Measurements from ENCODE around the gene PDCD4.

PDCD4 gene

DNA sequence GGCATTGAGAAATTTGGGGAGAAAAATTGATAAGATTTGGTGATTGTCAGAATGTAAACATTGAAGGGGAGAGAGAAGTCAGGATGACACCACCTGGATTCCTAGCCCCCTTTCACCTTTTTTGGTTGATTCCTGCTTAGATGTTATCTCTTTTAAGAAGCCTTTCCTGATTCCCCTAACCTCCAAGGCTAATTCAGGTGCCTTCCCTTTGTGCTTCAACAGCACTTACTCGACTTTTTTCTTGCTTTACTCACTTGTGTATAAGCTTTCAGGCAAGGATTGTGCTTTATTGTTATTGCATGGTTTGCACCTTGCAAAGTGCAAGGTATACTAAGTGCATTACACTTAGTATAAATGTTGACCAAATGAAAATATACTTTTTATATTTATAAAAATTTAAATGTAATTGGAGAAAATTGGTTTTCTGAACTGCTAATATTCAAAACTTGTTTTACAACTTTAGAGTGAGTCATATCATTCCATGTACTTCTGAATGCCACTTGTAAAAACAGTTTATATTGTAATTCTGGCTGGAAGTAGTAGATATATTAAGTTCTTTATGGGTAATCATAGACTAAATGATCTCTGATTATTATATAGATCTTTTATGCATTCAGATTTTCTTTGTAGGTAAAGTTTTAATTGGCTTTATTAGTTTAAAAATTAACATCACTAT lies 60.9 kb downstream of the PDCD4 start:
- no peak for DNase-seq (ENCODE audit: low read depth)
- TF ChIP-seq, protein P1, sequence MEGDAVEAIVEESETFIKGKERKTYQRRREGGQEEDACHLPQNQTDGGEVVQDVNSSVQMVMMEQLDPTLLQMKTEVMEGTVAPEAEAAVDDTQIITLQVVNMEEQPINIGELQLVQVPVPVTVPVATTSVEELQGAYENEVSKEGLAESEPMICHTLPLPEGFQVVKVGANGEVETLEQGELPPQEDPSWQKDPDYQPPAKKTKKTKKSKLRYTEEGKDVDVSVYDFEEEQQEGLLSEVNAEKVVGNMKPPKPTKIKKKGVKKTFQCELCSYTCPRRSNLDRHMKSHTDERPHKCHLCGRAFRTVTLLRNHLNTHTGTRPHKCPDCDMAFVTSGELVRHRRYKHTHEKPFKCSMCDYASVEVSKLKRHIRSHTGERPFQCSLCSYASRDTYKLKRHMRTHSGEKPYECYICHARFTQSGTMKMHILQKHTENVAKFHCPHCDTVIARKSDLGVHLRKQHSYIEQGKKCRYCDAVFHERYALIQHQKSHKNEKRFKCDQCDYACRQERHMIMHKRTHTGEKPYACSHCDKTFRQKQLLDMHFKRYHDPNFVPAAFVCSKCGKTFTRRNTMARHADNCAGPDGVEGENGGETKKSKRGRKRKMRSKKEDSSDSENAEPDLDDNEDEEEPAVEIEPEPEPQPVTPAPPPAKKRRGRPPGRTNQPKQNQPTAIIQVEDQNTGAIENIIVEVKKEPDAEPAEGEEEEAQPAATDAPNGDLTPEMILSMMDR (conservative IDR thresholded peaks at IDR 0.05; ENCODE audit: low read depth, low read length), result no peak
- no peak overlapping the region for H3K4me3 ChIP-seq (ENCODE audit: low read length)

DNA sequence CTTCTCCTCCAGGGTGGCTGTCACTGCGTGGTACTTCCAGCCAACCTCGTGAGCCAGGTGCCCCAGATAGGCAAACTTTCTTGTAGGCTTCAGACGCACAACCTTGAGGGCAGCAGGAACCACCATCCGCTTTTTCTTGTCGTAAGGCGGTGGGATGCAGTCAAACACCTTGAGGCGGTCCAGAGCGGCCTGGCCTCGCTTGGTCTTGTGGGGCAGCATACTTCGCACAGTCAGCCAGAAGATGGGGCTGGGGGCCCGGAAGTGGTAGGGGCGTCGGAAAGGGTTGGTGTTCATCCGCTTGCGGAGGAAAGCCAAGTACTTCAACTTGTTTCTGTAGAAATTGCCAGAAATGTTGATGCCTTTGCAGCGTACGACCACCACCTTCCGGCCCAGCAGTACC lies 65.0 kb downstream of the PDCD4 start:
- no peak overlapping the region for H3K4me3 ChIP-seq (ENCODE audit: low read length)
- no peak for DNase-seq (ENCODE audit: low read depth)
- TF ChIP-seq, protein P1 (conservative IDR thresholded peaks at IDR 0.05; ENCODE audit: low read depth, low read length), result no peak

DNA sequence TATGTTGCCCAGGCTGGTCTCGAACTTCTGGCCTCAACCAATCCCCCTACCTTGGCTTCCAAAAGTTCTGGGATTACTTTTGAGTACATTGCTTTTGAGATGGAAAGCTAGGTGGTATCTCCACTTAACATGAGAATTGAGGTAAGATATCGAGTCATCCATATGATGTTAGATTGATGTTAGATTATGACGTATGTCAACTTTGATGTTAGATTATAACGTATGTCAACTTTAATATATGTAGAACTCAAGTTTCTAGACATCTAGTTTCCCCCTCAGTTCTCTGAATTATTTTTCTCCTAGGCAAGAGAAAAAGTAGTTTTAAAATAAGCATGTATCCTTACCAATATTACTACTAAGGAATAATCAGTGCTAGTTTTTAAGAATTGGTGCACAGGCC lies 67.7 kb downstream of the PDCD4 start:
- DNase-seq (ENCODE audit: low read depth), result no peak
- TF ChIP-seq, protein P1 (conservative IDR thresholded peaks at IDR 0.05; ENCODE audit: low read depth, low read length), result no peak
- no peak overlapping the region for H3K4me3 ChIP-seq (ENCODE audit: low read length)

DNA sequence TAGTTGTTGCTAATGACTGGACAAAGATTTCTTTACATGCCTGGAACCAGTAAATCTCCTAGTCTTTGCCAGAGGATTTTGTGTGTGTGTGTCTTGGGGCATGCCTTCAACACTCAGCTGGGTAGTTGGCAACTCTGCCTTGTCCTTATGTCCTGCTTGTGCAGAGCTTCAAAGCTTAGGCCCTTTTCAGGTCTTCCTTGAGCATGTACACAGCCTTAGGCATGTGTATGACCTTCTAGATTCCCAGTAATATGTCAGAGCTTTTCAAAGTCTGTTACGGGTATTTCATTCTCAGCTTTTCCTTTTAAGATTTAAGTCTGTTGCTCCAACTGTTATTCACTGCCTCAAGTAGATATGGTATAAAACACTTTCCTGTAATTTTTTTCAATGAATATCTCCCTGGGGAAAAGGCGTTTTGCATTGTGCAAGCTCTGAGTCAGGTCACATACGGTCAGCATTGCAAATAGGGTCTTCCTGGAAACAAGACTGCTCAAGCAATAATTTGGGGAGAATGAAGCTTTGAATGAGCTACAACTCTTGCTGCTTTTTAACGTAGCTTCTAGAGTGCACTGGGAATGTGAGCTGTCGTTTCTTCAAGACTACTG lies 73.2 kb downstream of the PDCD4 start:
- no peak overlapping the region for H3K4me3 ChIP-seq (ENCODE audit: low read length)
- TF ChIP-seq, protein P1 (conservative IDR thresholded peaks at IDR 0.05; ENCODE audit: low read depth, low read length), result no peak
- DNase-seq (ENCODE audit: low read depth), result no peak

DNA sequence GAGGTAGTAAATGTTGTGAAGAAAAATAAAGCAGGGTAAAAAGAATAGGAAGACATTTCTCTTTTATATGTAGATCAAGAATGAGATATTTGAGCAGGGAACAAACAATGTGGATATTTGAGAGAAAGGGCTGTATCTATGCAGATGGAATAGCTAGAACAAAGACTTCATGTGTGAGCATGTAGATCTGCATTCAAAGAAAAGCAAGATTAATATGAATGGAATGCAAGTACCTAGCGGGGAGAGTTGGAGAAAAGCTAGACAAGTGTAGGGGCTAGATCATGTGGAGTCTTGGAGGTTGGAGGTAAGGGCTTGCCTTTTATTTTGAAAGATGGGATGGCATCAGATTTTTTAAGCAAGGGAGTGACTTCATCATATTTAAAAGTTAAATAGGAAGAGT lies 74.8 kb downstream of the PDCD4 start:
- H3K4me3 ChIP-seq (ENCODE audit: low read length), result no peak overlapping the region
- no peak for DNase-seq (ENCODE audit: low read depth)
- TF ChIP-seq, protein P1 (conservative IDR thresholded peaks at IDR 0.05; ENCODE audit: low read depth, low read length), result no peak

DNA sequence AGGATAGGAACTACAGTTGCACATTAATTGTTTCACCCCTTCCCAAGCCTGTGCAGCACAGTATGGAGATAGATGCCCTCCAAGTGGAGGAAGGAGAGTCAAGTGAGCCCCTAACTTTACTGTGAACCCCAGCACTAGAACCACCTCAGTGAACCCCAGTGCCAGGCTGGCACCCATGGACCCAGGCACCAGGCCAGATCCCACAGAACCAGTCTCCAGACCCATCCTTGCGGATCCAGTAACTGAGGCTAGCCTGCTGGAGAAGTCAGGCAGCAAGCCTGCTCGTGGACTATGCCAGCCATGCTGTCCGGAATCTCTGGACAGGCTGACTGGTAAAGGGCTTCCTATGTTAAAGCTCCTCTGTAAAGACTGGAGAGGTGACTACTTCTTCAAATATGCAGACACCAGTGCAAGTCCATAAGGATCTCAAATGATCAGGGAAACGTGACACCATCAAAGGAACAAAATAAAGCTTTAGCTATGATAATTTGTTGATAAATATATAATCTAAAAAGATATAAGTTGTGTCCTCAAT lies 75.4 kb downstream of the PDCD4 start:
- no peak overlapping the region for H3K4me3 ChIP-seq (ENCODE audit: low read length)
- TF ChIP-seq, protein P1 (conservative IDR thresholded peaks at IDR 0.05; ENCODE audit: low read depth, low read length), result no peak
- DNase-seq (ENCODE audit: low read depth), result no peak

Data from retinal pigment epithelial cell (primary cell).